Dendritic cell treated with granulocyte-macrophage colony-stimulating factor and Interleukin-4, amounts not matched to agents 40 ng/mL and 50 ng/mL, for 4 days (primary cell): Measurements from ENCODE around the gene MACROD2.

Source experiments
- H3K27ac Mint-ChIP-seq: one replicate; pipeline ENCODE4 v1.8.0; 2022; ENCODE audit warnings: mild to moderate bottlenecking, mixed read lengths
- H3K27me3 Mint-ChIP-seq: one replicate; pipeline ENCODE4 v1.8.0; 2022; ENCODE audit warnings: mild to moderate bottlenecking, mixed read lengths
- H3K36me3 Mint-ChIP-seq: one replicate; pipeline ENCODE4 v1.8.0; 2022; ENCODE audit warnings: low read depth, mixed read lengths
- H3K4me1 Mint-ChIP-seq: one replicate; pipeline ENCODE4 v1.8.0; 2022; ENCODE audit warnings: low read depth, mixed read lengths
- H3K4me3 Mint-ChIP-seq: one replicate; pipeline ENCODE4 v1.8.0; 2022; ENCODE audit warnings: mild to moderate bottlenecking, moderate library complexity, mixed read lengths
- H3K9me3 Mint-ChIP-seq: one replicate; pipeline ENCODE4 v1.8.0; 2022; ENCODE audit warnings: mixed read lengths
- intact Hi-C: fragments of 100-400 bp; cut with micrococcal nuclease; formaldehyde crosslinking; loops from one replicate; pipeline ENCODE4 v1.15.0; 2022

Gene MACROD2

DNA sequence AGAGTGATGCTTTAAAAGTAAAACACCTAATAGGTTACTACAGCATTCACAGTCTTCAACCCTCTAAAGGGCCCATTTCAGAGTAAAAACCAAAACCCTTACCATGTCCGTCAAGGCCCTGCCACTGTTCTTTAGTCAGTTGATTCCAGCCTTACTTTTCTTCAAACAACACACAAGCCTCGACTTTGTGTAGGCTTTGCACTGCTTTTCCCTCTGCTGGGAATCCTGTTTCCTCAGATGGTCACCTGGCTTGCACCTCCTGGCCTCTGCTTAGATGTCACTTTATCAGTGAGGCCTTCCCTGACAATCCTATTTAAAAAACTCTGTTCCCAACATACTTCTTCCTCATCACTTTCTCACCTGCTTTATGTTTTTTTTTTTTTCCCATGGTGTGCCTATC, 419.2 kb downstream of the MACROD2 start:
- H3K27me3 Mint-ChIP-seq = no peaks in the 10 kb centered on the region
- intact Hi-C loops = no loop called here
- no peaks in the 10 kb centered on the region for H3K36me3 Mint-ChIP-seq
- no peak overlapping the region for H3K4me3 Mint-ChIP-seq
- H3K4me1 Mint-ChIP-seq = no peaks in the 10 kb centered on the region
- H3K27ac Mint-ChIP-seq = no peak overlapping the region
- H3K9me3 Mint-ChIP-seq = peaks cover 21% of the 10 kb centered on the region

DNA sequence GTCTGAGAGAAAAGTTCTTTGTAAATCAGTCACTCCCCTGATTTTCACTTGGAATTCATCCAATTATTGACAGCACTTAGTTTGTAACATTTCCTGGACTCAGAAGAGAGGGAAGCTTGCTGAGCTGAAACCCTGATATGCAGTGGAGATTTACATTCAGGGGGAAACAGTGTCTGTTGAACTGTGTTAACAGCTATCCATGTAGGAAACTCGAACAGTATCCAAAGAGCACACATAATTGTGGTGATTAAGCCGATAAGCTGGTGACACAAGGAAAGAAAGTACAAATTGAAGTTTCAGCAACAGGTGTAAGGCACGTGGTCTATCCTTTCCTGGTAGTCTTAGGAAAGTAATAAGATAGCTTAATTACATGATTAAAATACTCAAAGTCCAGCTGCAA, 420.2 kb downstream of the MACROD2 start:
- no peaks in the 10 kb centered on the region for H3K36me3 Mint-ChIP-seq
- H3K4me3 Mint-ChIP-seq = no peak overlapping the region
- no peaks in the 10 kb centered on the region for H3K4me1 Mint-ChIP-seq
- intact Hi-C loops = no loop called here
- no peak overlapping the region for H3K27ac Mint-ChIP-seq
- H3K27me3 Mint-ChIP-seq = no peaks in the 10 kb centered on the region
- peaks cover 14% of the 10 kb centered on the region for H3K9me3 Mint-ChIP-seq

DNA sequence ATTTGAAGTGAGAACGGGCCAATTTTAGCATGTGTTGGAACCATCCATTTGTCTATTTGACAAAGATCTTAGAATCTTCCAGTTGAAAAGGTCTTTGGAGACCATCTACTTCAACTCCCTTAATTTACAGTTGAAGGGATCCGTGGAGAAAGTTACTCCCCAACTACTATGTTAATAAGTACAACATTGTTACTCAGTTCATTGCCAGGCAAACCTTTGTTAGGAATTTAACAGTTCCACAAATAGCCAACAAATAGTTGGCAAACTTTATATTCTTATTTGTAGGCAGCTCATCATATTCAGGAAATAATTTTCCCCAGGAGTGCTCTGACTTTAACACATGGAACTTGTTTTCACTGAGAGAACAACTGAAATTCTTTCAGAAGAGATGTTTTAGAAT, 423.1 kb downstream of the MACROD2 start:
- no peak overlapping the region for H3K27ac Mint-ChIP-seq
- no peaks in the 10 kb centered on the region for H3K36me3 Mint-ChIP-seq
- H3K4me1 Mint-ChIP-seq = no peaks in the 10 kb centered on the region
- H3K4me3 Mint-ChIP-seq = no peak overlapping the region
- no peaks in the 10 kb centered on the region for H3K27me3 Mint-ChIP-seq
- H3K9me3 Mint-ChIP-seq = no peaks in the 10 kb centered on the region
- intact Hi-C loops = no loop called here

DNA sequence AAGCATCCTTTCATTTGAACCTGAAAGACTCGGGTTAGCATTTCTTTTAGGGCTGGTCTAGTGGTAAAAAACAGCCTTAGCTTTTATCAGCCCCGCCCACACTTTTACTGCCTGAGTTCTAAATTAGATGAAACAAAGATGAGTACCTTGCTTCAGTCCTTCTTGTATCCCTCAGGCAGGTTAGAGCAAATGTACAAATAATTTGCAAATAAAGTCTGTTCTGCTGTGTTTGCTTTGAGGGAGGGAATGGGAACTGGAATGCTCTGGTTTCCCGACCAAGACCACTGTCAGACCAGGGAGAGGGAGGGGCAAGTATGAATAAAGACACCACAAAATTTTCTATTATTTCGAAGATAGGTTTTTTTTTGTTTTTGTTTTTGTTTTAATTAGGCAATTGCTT, 427.6 kb downstream of the MACROD2 start:
- intact Hi-C loops = no loop called here
- no peaks in the 10 kb centered on the region for H3K27me3 Mint-ChIP-seq
- H3K4me1 Mint-ChIP-seq = no peaks in the 10 kb centered on the region
- H3K9me3 Mint-ChIP-seq = peaks cover 14% of the 10 kb centered on the region
- H3K27ac Mint-ChIP-seq = no peak overlapping the region
- H3K36me3 Mint-ChIP-seq = no peaks in the 10 kb centered on the region
- no peak overlapping the region for H3K4me3 Mint-ChIP-seq

DNA sequence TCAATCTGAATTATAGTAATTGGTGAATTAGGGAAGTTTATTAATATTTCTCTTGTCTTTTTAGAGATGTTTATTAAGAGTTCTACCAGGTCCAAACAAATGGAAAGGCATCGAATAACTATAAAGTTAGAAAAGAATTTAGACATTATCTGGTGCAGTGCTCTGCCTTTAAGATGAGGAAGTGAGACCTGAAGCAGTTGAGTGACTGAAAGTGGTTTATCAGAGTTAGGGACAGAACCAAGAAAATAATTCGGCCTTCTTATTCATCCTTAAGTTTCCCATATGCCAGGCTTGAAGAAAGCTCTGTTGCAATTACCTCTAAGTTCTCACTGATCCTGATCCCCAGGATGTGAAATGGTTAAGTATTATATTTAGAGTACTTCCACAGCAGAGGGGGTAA, 436.3 kb downstream of the MACROD2 start:
- Mint-ChIP-seq H3K36me3 (no peaks in the 10 kb centered on the region), H3K4me1 (no peaks in the 10 kb centered on the region), H3K27me3 (no peaks in the 10 kb centered on the region), H3K9me3 (peaks cover 29% of the 10 kb centered on the region), H3K4me3 (no peak overlapping the region), H3K27ac (no peak overlapping the region)
- intact Hi-C loops = no loop called here

DNA sequence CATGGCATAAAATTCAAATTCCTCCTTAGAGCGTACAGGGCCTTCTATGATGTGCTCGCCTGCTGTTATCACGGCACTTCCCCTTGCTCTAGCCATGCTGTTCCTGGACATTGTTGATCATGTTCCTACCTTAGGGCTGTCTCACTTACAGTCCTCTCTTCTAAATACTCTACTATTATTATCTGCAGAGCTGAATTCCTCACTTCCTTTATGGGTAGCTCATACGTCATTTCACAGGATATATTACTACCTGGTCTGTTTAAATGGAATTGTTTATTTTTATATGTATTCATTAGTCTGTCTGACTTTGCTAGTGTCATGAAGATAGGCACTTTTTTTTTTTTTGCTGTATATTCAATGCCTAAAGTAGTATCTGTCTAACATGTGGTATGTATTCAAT, 436.8 kb downstream of the MACROD2 start:
- Mint-ChIP-seq H3K36me3 (no peaks in the 10 kb centered on the region), H3K27ac (no peak overlapping the region), H3K4me3 (no peak overlapping the region), H3K4me1 (no peaks in the 10 kb centered on the region), H3K27me3 (no peaks in the 10 kb centered on the region), H3K9me3 (peaks cover 30% of the 10 kb centered on the region)
- intact Hi-C loops = no loop called here

DNA sequence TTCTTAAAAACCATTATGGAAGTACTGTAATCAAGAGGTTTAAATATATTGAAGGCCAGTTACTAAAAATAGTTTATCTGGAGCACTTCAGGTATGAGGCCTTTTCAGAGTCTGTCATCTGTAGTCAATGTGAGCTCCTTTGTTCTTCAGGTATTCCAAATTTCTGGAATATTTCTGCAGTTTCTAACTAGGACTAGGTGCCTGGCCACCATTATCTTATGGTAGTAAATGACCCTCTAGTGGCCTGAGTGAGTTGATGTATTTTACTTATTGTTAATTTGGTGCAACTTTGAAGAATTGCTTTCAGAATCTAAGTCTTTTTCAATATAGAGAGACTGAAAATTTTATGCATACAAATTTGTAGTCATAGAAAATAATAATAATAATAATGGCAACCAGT, 437.3 kb downstream of the MACROD2 start:
- Mint-ChIP-seq H3K27me3 (no peaks in the 10 kb centered on the region), H3K27ac (no peak overlapping the region), H3K4me1 (no peaks in the 10 kb centered on the region), H3K36me3 (no peaks in the 10 kb centered on the region), H3K9me3 (peaks cover 30% of the 10 kb centered on the region), H3K4me3 (no peak overlapping the region)
- intact Hi-C loops = no loop called here

DNA sequence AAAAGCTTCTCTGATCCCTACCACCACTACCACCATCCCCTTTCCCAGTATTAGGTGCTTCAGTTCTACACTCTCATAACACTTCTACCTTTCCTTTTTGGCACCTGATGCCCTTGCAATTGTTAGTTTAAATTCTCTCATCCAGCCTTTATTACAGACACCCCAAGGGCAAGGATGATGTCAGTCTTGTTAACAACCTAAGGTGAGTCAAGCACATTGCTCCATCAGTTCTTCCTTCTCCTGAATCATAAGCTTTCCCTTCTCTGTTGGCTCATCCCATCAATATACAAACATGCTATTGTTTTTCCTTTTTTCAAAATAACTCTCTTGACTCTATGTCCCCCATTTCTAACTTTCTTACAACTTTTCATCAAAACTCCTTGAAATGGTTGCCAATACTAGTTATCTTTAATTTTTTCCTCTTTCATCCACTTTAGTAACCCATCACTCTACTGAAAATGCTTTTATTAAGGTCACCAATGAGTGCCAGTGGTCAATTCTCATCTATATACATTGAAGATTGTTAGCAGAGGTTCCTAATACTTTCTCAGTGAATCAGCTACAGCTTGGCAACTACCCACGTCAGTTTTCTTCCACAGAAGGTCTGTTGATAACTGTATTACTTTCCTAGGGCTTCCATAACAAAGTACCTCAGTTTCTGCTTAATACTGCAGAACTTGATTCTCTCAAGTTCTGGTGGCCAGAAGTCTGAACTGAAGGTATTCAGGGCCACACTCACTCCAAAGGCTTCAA, 439.2 kb downstream of the MACROD2 start:
- no peak overlapping the region for H3K27ac Mint-ChIP-seq
- H3K27me3 Mint-ChIP-seq = no peaks in the 10 kb centered on the region
- intact Hi-C loops = no loop called here
- peaks cover 46% of the 10 kb centered on the region for H3K9me3 Mint-ChIP-seq
- H3K4me1 Mint-ChIP-seq = no peaks in the 10 kb centered on the region
- no peak overlapping the region for H3K4me3 Mint-ChIP-seq
- no peaks in the 10 kb centered on the region for H3K36me3 Mint-ChIP-seq

DNA sequence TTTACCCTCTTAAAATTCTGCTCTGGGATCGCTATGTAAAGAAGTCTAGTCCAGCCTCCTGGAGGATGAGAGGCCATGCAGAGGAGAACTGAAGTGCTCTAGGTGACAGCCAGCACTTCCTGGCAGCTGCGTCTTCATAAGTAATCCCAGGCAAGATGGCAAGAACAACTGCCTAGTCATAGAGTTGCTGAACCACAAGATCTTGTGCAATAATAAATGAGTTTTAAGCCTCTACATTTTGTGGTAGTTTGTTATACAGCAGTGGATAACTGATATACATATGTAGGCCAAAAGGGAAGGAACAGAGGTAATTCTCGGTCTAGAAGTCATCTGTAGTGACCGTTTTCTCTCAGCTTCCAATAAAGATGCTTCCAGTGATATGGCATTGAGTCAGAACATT, 445.9 kb downstream of the MACROD2 start:
- Mint-ChIP-seq H3K27ac (no peak overlapping the region), H3K4me1 (no peaks in the 10 kb centered on the region), H3K27me3 (no peaks in the 10 kb centered on the region), H3K36me3 (no peaks in the 10 kb centered on the region), H3K9me3 (peaks cover 68% of the 10 kb centered on the region), H3K4me3 (no peak overlapping the region)
- intact Hi-C loops = no loop called here

DNA sequence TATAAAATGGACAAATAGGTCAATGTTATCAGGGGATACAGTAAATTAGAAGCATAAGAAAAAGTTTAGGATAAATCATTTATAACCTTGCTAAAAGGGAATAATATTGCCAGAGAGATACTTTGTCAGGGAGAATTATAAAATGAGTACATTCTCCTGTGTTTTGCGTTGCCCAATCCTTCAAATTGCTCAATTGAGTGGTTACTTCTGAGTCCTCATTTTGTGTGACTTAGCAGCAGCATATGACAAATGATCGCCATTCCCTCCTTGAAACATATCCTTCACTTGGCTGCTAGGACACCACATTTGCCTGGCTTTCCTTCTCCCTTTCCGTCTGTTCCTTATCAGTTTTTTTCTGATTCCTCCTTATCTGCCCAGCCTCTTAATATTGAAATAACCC, 448.8 kb downstream of the MACROD2 start:
- intact Hi-C loops = no loop called here
- Mint-ChIP-seq H3K27ac (no peak overlapping the region), H3K4me3 (no peak overlapping the region), H3K36me3 (no peaks in the 10 kb centered on the region), H3K27me3 (no peaks in the 10 kb centered on the region), H3K9me3 (peaks cover 65% of the 10 kb centered on the region), H3K4me1 (no peaks in the 10 kb centered on the region)

DNA sequence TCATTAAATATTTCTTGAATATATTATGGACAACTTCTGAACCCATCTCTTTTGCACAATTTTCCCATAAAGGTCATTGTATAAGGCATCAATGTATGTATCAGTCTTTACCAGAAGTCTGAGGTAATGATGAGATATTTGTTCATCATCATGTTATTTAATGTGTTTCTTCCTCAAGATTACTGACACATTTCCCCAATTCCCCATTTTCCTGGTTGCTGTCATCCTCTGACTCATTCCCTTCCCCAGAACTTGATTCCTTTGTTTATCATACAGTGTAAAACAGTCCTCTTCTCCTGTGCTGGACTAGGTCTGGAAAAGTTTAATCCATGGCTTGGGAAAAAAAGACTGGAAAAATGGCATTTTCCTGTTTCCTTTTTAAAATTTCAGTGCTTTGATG, 450.0 kb downstream of the MACROD2 start:
- no peaks in the 10 kb centered on the region for H3K27me3 Mint-ChIP-seq
- intact Hi-C loops = no loop called here
- H3K4me3 Mint-ChIP-seq = no peak overlapping the region
- no peak overlapping the region for H3K27ac Mint-ChIP-seq
- peaks cover 71% of the 10 kb centered on the region for H3K9me3 Mint-ChIP-seq
- no peaks in the 10 kb centered on the region for H3K36me3 Mint-ChIP-seq
- H3K4me1 Mint-ChIP-seq = no peaks in the 10 kb centered on the region

DNA sequence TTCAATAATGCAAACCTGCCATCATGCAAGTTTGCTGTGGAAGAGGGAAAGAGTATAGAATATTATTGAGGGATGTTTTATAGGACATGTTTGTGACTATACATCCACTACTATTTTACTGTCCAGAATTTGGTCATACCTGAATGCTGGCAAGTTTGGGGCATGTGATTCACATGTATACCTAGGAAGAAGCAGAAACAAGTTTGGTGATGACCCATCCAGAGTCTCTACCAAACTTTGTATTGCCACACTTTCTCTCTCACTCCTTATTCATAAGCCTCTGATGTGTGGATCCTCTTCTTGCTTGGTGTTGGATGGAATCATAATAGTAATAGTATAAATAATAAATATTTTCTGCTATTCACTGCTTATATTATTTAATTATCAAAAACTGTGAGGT, 450.6 kb downstream of the MACROD2 start:
- Mint-ChIP-seq H3K4me1 (no peaks in the 10 kb centered on the region), H3K36me3 (no peaks in the 10 kb centered on the region), H3K27me3 (no peaks in the 10 kb centered on the region), H3K4me3 (no peak overlapping the region), H3K9me3 (peaks cover 71% of the 10 kb centered on the region), H3K27ac (no peak overlapping the region)
- intact Hi-C loops = no loop called here

DNA sequence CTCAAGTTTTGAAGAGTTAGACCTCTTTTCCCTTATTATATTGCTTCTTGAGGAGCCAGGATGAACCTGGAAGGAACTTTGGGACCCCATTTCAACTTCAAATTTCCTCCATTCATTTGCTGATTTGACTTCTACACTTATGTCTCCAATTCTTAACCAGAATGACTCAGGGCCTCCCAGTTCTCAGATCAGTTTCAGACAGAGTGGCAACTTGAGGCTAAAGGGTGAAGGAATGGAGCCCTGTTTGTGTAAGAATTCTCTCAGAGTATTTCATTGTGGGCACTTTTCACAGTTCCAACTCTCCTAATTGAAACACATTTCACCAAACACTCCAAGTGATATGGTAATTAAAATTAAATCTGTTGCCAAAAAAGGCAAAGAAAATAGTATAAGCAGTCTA, 451.1 kb downstream of the MACROD2 start:
- intact Hi-C loops = no loop called here
- Mint-ChIP-seq H3K9me3 (peaks cover 71% of the 10 kb centered on the region), H3K27me3 (no peaks in the 10 kb centered on the region)

DNA sequence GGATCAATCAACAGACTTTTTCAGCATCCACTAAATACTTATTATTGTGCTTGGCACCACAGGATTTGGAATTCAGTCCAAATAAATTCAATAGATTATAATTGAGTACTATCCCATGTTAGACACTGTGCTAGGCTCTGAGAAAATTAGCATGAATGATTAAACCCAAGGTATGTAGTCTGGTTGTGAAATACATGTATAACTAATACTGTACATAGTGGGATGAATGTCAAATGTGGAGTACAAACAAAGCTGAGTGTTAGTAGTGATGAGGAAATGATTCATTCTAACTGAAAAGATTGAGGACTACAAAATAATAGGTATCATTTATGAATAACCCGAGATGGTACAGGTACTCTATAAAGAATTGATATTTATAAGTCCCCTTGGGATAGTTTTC, 454.0 kb downstream of the MACROD2 start:
- Mint-ChIP-seq H3K27me3 (no peaks in the 10 kb centered on the region), H3K27ac (no peak overlapping the region), H3K36me3 (no peaks in the 10 kb centered on the region), H3K9me3 (peaks cover 53% of the 10 kb centered on the region), H3K4me3 (no peak overlapping the region), H3K4me1 (no peaks in the 10 kb centered on the region)
- intact Hi-C loops = no loop called here

More for the DNA sequence above, 451.1 kb downstream of the MACROD2 start:
- Mint-ChIP-seq H3K4me1 (no peaks in the 10 kb centered on the region), H3K27ac (no peak overlapping the region), H3K36me3 (no peaks in the 10 kb centered on the region), H3K4me3 (no peak overlapping the region)

DNA sequence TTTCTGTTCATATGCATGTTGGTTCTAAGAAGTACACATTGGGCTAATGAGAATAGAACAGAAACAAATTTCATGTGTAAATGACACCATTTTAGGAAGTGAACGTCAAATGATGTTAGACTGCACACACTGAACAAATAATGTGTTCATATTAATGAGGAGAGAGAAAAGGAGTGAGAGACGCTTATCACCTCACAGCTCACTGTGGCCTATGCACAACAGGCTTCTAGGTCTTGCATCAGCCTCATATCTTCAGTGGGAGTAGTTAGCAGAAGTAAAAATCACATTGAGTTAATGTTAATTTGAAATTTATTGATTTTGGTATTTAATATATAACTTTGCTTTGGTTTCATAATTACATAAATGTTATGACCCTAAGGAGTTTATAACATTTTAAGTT, 454.9 kb downstream of the MACROD2 start:
- intact Hi-C loops = no loop called here
- Mint-ChIP-seq H3K4me1 (no peaks in the 10 kb centered on the region), H3K4me3 (no peak overlapping the region), H3K27ac (no peak overlapping the region), H3K27me3 (no peaks in the 10 kb centered on the region), H3K36me3 (no peaks in the 10 kb centered on the region), H3K9me3 (peaks cover 44% of the 10 kb centered on the region)
